Raji (cell line): Measurements from ENCODE around the gene POU3F3.
A peak's percentile ranks its signal among the peaks of the same experiment; 100 is the strongest.

Experiments
- POLR2A ChIP-seq: IDR thresholded peaks from 2 replicates; pipeline ENCODE4 v1.6.1; 2011; ENCODE audit warnings: low read depth, low read length, control low read depth; ENCODE audit not compliant: insufficient read depth

POU3F3 gene

DNA sequence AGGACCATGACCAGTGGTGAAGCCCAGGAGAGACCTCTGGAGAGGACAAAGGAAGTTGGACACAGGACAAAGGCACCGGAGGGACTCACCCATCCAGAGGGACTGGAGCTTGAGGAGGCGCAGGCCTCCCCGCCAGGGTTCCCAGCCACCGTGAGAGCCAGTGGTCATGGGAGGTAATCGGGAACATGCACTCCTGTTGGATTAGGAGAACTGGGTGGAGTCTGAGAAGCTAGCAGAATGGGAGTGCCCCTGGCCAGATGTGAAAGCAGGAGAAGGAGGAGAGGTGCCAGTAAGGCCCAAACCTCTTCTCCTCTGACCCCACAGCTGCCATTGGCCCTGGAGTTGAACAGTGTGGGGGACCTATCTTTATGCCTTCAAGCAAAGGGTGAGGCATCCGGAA, 20.3 kb downstream of the POU3F3 start:
- no peak for TF ChIP-seq POLR2A

GRCh38 chr2:104875262-104875661, 21.3 kb downstream of the POU3F3 start:
- TF ChIP-seq POLR2A = no peak

DNA sequence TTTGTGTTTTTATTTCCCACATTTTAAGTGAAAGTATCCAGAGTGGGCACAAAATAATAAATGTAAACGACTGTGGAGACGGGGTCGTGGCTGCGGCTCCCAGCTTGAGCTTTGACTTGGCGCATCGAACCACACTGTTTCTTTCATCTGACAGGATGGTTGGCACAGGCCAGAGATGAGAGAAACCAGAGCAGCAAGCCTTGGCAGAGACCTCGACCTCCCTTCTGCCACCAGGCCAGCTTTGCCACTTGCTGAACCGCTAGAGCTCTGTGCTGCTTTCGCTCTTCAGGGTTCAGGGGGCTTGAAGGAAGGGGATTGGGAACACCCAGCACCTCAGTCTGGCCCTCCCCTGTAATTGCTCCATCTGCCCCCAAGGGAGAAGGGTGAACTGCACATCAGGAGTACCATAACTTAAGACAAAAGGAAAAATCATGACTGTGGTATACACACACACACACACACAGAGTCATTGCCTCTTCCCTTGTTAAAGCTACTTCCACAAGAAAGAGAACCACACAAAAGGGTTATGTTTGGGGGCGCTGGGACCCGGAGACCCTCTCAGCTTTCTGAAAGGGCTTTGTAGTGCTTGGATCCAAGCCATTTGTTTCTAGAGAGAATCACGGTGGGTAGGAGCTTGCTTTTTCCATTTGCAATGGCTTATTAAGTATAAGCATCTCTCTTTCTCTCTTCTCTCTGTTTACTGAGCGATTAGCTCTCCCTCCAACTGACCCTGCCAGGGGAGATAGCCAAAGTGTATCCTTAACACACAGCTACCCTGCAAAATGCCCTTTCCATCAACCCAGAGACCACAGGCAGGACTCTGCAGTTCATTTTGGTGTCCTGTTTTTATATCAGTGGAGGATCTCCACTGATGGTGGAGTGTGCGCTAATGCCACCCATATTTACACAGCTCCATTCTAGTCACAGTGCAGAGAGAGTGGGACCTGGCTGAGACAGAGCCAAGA, 23.0 kb downstream of the POU3F3 start:
- TF ChIP-seq POLR2A = no peak

GRCh38 chr2:104878863-104879512, 25.1 kb downstream of the POU3F3 start:
- TF ChIP-seq POLR2A = no peak

DNA sequence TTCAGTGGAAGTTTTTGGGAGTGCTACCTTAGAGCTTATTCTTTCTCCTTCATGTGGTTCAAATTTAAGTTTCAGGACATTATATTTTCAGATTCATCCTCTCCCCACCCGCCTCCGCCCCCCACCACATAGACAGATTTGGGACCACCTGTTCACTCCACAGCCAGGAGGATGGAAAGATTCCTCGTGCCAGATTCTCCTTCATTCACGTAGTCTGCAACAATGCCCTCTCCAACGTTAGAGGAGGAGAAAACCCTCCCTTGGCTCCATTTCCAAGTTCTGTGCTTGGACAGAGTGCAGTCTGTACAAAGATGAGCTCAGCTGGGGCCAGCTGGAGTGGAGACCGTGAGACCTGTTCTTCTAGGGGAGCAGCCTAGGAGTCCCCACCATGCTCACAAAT, 26.2 kb downstream of the POU3F3 start:
- no peak for TF ChIP-seq POLR2A

DNA sequence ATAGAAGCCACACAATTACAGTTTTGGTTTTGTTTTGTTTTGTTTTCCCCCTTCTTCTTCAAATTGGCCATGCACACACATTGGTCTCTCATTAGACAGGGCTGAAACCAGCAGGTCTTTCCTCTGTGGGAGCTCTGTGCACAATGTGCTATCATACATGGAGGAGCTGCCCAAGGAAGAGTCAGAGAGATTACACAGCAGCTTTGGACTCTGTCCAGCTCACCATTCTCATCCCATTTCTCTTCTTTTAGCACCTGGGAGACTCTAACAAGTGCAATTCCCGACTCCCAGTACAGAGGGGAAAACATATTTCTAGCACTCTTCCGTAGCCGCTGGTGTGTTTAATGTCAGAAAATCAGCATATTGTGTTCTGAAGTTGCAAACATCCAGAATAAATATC, 29.4 kb downstream of the POU3F3 start:
- no peak for TF ChIP-seq POLR2A

DNA sequence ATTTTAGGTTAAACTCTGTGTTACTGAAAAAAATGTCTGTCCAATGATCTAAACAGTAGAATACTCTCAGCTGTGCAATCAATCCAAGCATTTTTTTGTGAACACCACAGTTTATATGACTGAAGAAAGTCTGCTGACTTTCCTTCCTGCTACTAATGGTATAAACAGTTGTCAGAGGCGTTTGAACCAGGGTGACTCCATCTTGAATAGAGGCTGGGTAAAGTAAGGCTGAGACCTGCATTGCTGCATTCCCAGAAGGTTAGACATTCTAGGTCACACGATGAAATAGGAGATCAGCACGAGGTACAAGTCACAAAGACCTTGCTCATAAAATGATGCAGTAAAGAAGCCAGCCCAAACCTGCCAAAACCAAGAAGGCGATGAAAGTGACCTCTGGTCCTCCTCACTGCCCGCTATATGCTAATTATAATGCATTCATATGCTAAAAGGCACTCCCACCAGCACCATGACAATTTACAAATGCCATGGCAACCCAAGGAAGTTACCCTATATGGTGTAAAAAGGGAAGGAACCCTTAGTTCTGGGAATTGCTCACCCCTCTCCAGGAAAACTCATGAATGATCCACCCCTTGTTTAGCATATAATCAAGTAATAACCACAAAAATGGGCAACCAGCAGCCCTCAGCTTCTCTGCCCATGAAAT, 31.3 kb downstream of the POU3F3 start:
- TF ChIP-seq POLR2A = no peak

- no peak for TF ChIP-seq POLR2A
Observed at GRCh38 chr2:104887676-104888075, 33.8 kb downstream of the POU3F3 start.

DNA sequence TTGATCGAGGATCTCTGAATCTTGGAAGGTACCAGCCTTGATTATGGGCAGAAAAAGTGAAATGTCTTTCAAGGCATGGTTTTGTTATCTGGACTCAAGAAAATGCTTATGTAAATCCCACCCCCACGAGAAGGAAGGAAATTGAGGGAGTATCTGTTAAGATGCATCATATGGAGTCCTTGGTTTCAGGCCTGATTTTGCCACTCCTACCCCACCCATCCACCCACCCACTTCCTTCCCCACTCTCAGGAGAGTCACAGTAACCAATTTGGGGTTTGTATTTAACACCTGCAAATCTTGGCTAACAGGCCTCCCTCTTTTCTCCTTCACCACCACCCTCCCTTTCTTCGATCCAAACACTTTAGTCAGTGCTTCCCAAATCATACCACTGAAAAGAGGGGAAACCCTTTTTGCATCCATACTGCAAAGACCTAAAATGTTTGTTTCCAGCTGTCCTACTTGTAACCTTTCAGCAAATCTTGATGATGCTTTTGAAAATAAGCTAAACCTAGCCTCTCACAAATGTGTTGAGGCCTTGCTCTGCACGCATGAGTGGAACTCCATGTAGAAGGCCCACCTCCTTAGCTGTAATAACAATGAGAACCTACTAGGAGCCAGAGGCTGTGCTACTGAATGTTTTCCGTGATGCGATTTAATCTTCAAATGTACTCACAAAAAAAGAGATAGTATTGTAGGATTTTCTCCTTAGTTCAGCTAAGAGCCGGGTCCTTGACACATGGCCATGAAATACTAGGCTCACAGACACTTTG, 34.8 kb downstream of the POU3F3 start:
- no peak for TF ChIP-seq POLR2A

- peak; percentile 38 for TF ChIP-seq POLR2A
Observed at GRCh38 chr2:104889291-104889959, 35.5 kb downstream of the POU3F3 start.

DNA sequence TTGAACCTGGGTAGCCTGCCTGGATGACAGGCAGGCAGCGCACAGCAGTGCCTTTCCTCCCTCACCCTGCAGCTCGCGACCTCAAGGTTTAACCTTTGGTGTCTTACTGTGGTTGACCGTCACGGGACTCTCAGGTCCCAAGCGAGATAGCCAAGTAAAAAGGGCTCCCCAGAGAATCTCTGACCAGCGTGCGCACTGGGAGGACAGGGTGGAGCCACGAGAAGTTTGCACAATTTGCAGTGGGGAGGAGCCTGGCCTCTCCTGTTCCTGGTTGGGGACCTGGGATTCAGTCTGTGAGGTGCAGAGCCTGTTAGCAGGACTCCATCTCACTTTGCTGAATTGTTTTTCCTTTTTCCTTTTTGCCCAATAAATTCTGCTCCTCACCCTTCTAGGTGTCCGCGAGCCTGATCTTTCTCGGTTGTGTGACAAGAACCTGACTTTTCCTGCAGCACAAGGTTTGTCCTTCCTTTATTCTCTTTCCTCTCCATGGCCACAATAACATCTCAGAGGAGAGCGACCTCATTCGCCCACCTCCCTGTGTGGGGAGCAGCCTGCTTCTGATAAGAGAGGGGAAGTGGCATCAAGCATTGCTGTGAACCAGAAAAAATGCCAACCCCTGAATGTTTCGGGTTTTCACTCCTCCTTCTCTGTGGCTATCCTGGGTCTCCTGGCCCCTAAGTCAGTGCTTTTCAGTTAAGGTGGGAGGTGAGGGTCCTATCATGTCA, 36.2 kb downstream of the POU3F3 start:
- TF ChIP-seq POLR2A = no peak

GRCh38 chr2:104890685-104891069, 36.8 kb downstream of the POU3F3 start:
- no peak for TF ChIP-seq POLR2A

GRCh38 chr2:104891145-104891544, 37.2 kb downstream of the POU3F3 start:
- no peak for TF ChIP-seq POLR2A

GRCh38 chr2:104896446-104896845, 42.5 kb downstream of the POU3F3 start:
- no peak for TF ChIP-seq POLR2A
